ENCODE measurements around the gene HPCA.

HPCA gene

GRCh38 chr1:32890516-32891240 lies 4.4 kb downstream of the HPCA start:
- DNase-seq, result no peak

GRCh38 chr1:32891241-32891570 lies 4.9 kb downstream of the HPCA start:
- DNase-seq, result no peak

GRCh38 chr1:32891630-32892029 lies 5.3 kb downstream of the HPCA start:
- DNase-seq, result no peak

- DNase-seq, result peak; percentile 47
Observed at GRCh38 chr1:32892368-32893197, 6.3 kb downstream of the HPCA start.

- DNase-seq, result peak; percentile 21
Observed at GRCh38 chr1:32893198-32894018, 7.1 kb downstream of the HPCA start.

GRCh38 chr1:32894019-32894600 lies 7.8 kb downstream of the HPCA start:
- no peak for DNase-seq

- DNase-seq, result no peak
Observed at GRCh38 chr1:32894681-32895080, 8.4 kb downstream of the HPCA start.

- no peak for DNase-seq
Observed at GRCh38 chr1:32895325-32896215, 9.3 kb downstream of the HPCA start.

- DNase-seq, result no peak
Observed at GRCh38 chr1:32896451-32896850, 10.2 kb downstream of the HPCA start.

GRCh38 chr1:32897082-32898049 lies 11.1 kb downstream of the HPCA start:
- no peak for DNase-seq

GRCh38 chr1:32898056-32898455 lies 11.8 kb downstream of the HPCA start:
- no peak for DNase-seq

GRCh38 chr1:32898958-32899357 lies 12.7 kb downstream of the HPCA start:
- DNase-seq, result no peak

- DNase-seq, result no peak
Observed at GRCh38 chr1:32899586-32900296, 13.4 kb downstream of the HPCA start.

GRCh38 chr1:32900371-32900955 lies 14.2 kb downstream of the HPCA start:
- no peak for DNase-seq

GRCh38 chr1:32900956-32901822 lies 14.9 kb downstream of the HPCA start, which contains the start of gene TMEM54:
Gene TMEM54 (minus strand): TSS chr1:32901389. CDS start chr1:32901238, 151 bp downstream.
- peak; percentile 35 for DNase-seq

GRCh38 chr1:32901823-32902534 lies 15.7 kb downstream of the HPCA start:
- DNase-seq, result no peak

GRCh38 chr1:32902535-32902920 lies 16.2 kb downstream of the HPCA start:
- DNase-seq, result no peak
